Progenitor cell of endocrine pancreas (in vitro differentiated cells): ENCODE data around the gene HDAC8. TPM values are rescaled to one million over a fixed set of nuclear protein-coding genes. Genes with fewer than 3 reads are reported as not detected.

Source experiments
- DNase-seq: peaks from one replicate; pipeline ENCODE4 v3.0.0; 2021; ENCODE audit warnings: low spot score; ENCODE audit not compliant: unreplicated experiment
- H3K27ac Mint-ChIP-seq: 2 replicates; pipeline ENCODE4 v1.8.0; 2021; ENCODE audit warnings: mild to moderate bottlenecking, moderate library complexity, mixed read lengths
- H3K27me3 Mint-ChIP-seq: 2 replicates; pipeline ENCODE4 v1.8.0; 2021; ENCODE audit warnings: mixed read lengths
- H3K36me3 Mint-ChIP-seq: 2 replicates; pipeline ENCODE4 v1.8.0; 2022; ENCODE audit warnings: mixed read lengths; ENCODE audit not compliant: insufficient read depth
- H3K4me1 Mint-ChIP-seq: 2 replicates; pipeline ENCODE4 v1.8.0; 2021; ENCODE audit warnings: low read depth, mixed read lengths
- H3K4me3 Mint-ChIP-seq: 2 replicates; pipeline ENCODE4 v1.8.0; 2021; ENCODE audit warnings: low read depth, mild to moderate bottlenecking, moderate library complexity, mixed read lengths
- H3K9me3 Mint-ChIP-seq: 2 replicates; pipeline ENCODE4 v1.8.0; 2021; ENCODE audit warnings: low read depth, mixed read lengths
- CTCF ChIP-seq: fragments of 200-600 bp; sonication (generic); IDR thresholded peaks from one replicate; pipeline ENCODE4 v1.5.0; 2021; ENCODE audit warnings: antibody characterized with exemption, mild to moderate bottlenecking; ENCODE audit not compliant: unreplicated experiment
- total RNA-seq: library from RNA; stranded (reverse); gene quantifications from 2 replicates; pipeline ENCODE4 v1.2.1, GENCODE V29; 2021

Gene HDAC8
- total RNA-seq, 1 donor from 2014 or later: 38.4 TPM

GRCh38 chrX:72306085-72306801 is 266.4 kb downstream of the HDAC8 start:
- H3K9me3 Mint-ChIP-seq: no peaks in the 10 kb centered on the region
- peak overlapping the region; percentile 77 for H3K4me3 Mint-ChIP-seq
- no peaks in the 10 kb centered on the region for H3K36me3 Mint-ChIP-seq
- TF ChIP-seq CTCF: peak; percentile 18
- no peak overlapping the region for H3K27ac Mint-ChIP-seq
- peaks cover 2% of the 10 kb centered on the region for H3K4me1 Mint-ChIP-seq
- DNase-seq: no peak
- peaks cover 70% of the 10 kb centered on the region for H3K27me3 Mint-ChIP-seq

- H3K9me3 Mint-ChIP-seq: no peaks in the 10 kb centered on the region
- no peak for DNase-seq
- H3K4me3 Mint-ChIP-seq: peak within 1 kb of the TSS; percentile 77
- peaks cover 74% of the 10 kb centered on the region for H3K27me3 Mint-ChIP-seq
- TF ChIP-seq CTCF: no peak
- peaks cover 2% of the 10 kb centered on the region for H3K4me1 Mint-ChIP-seq
- peak within 1 kb of the TSS; percentile 69 for H3K27ac Mint-ChIP-seq
- H3K36me3 Mint-ChIP-seq: no peaks in the 10 kb centered on the region
Measured at GRCh38 chrX:72305286-72306084, 267.2 kb downstream of the HDAC8 start, which contains the start of gene CITED1. Gene CITED1 (minus strand): TSS chrX:72305914. CDS start chrX:72302869, 3,045 bp downstream.

GRCh38 chrX:72304877-72305276 is 267.8 kb downstream of the HDAC8 start:
- peak overlapping the region; percentile 63 for H3K4me3 Mint-ChIP-seq
- H3K9me3 Mint-ChIP-seq: peaks cover 3% of the 10 kb centered on the region
- no peaks in the 10 kb centered on the region for H3K36me3 Mint-ChIP-seq
- H3K27ac Mint-ChIP-seq: no peak overlapping the region
- H3K27me3 Mint-ChIP-seq: peaks cover 77% of the 10 kb centered on the region
- peaks cover 2% of the 10 kb centered on the region for H3K4me1 Mint-ChIP-seq
- no peak for DNase-seq
- TF ChIP-seq CTCF: no peak

GRCh38 chrX:72301781-72302180 is 270.9 kb downstream of the HDAC8 start:
- Mint-ChIP-seq H3K27ac (no peak overlapping the region), H3K27me3 (peaks cover 60% of the 10 kb centered on the region), H3K9me3 (peaks cover 5% of the 10 kb centered on the region), H3K4me3 (no peak overlapping the region), H3K36me3 (no peaks in the 10 kb centered on the region), H3K4me1 (no peaks in the 10 kb centered on the region)
- no peak for TF ChIP-seq CTCF
- DNase-seq: no peak

GRCh38 chrX:72299891-72300630 is 272.6 kb downstream of the HDAC8 start:
- Mint-ChIP-seq H3K27me3 (peaks cover 57% of the 10 kb centered on the region), H3K36me3 (no peaks in the 10 kb centered on the region), H3K4me3 (no peak overlapping the region), H3K9me3 (peaks cover 5% of the 10 kb centered on the region), H3K27ac (no peak overlapping the region), H3K4me1 (no peaks in the 10 kb centered on the region)
- no peak for DNase-seq
- TF ChIP-seq CTCF: no peak
